NOMO-1 (cell line): ENCODE measurements around the gene NEFH.
A peak's percentile ranks its signal among the peaks of the same experiment; 100 is the strongest.

Source experiments
- DNase-seq, 2 experiments: peaks; one replicate each; lab custom pipeline; 2025; ENCODE audit not compliant: unreplicated experiment in 2 of 2; lab: John Stamatoyannopoulos, UW

NEFH gene

DNA sequence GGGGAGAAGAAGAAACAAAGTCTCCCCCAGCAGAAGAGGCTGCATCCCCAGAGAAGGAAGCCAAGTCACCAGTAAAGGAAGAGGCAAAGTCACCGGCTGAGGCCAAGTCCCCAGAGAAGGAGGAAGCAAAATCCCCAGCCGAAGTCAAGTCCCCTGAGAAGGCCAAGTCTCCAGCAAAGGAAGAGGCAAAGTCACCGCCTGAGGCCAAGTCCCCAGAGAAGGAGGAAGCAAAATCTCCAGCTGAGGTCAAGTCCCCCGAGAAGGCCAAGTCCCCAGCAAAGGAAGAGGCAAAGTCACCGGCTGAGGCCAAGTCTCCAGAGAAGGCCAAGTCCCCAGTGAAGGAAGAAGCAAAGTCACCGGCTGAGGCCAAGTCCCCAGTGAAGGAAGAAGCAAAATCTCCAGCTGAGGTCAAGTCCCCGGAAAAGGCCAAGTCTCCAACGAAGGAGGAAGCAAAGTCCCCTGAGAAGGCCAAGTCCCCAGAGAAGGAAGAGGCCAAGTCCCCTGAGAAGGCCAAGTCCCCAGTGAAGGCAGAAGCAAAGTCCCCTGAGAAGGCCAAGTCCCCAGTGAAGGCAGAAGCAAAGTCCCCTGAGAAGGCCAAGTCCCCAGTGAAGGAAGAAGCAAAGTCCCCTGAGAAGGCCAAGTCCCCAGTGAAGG, 9.2 kb downstream of the NEFH start:
- DNase-seq = peak; percentile 24 to 50

- no peak for DNase-seq
These were observed 11.0 kb downstream of the NEFH start for GRCh38 chr22:29491012-29491411.

DNA sequence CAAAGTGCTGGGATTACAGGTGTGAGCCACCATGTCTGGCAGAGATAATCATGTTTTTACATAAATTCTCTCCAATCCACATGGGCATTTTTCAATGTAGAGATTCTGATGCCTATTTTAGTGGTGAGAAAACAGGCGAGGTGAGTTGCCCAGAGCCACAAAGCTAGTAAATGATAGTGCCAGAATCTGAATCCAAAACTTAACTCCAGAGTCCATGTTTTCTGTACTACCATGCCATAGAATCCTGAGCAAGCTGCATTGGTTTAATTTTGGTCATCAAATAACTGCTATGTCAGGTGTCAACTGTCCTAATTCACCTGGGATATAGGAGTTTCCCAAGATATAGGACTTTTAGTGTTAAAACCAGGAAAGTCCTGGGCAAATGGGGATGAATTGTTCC, 13.6 kb downstream of the NEFH start:
- DNase-seq = no peak

- DNase-seq = no peak
These were observed 19.8 kb downstream of the NEFH start for GRCh38 chr22:29499852-29500251.

DNA sequence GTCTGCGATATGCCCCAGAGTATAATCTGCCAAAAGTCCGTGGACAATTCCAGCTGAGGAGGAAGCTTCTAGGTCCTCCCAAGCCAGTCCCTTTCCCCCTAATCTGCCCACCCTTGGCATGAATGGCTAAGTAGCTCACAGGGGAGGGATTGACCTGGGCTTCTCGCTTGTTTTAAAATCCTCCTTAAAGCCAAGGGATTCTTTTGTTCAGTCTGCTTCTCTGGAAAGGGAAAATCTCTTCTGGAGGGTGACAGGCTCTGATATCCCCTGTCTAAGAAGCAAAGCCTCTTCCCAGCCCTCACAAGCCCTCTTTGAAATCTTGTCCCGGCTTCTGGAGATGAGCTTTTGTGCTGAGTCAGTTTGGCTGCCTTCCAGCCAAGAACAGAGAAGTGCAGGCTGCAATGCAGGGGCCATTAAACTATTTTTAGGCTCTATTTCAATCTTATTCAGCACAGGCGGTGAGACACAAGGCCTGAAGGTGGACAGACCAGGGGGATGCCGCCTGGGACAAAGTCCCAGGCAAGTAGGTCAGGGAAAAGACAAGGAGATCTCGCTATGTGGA, 23.9 kb downstream of the NEFH start:
- peak; percentile 43 to 47 for DNase-seq

GRCh38 chr22:29509298-29509697, 29.3 kb downstream of the NEFH start:
- DNase-seq = no peak

GRCh38 chr22:29509815-29510214, 29.8 kb downstream of the NEFH start:
- DNase-seq = no peak

- DNase-seq = no peak
These were observed 30.5 kb downstream of the NEFH start for GRCh38 chr22:29510542-29510941.

DNA sequence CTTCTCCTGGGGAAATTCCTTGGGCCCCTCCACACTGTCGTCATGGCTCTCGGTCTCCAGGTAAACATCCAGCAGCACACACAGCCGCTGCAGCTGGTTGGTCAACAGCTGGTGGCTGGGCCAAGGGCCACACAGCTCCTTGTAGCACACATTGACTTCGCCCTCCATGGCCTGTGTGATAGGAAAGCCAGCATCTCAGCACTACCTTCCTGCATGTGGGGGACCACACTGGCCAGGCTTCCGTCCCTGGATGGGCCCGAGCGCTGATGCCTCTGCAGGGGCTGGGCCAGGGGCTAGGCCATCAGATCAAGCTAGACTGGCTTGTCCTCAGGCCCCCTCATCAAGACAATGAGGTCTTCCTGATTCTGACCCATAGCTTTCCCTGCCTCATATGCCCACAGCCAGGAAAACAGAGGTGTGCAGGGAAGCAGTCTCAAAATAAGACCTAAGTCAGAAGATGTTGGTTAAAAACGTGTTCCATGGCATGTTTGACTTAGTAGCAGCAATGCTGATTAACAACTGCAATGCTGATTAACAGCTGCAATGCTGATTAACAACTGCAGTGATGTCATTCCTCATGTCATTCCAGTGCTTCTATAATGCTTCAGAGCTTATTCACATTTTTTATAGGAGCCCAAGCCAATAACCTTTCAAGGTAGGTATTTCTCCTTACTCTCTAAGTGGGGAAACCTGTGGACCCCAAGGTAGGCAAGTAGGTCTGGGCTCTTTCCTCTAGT, 31.3 kb downstream of the NEFH start:
- no peak for DNase-seq

GRCh38 chr22:29512031-29512430, 32.0 kb downstream of the NEFH start:
- DNase-seq = no peak

GRCh38 chr22:29517215-29517908, 37.3 kb downstream of the NEFH start:
- no peak for DNase-seq

DNA sequence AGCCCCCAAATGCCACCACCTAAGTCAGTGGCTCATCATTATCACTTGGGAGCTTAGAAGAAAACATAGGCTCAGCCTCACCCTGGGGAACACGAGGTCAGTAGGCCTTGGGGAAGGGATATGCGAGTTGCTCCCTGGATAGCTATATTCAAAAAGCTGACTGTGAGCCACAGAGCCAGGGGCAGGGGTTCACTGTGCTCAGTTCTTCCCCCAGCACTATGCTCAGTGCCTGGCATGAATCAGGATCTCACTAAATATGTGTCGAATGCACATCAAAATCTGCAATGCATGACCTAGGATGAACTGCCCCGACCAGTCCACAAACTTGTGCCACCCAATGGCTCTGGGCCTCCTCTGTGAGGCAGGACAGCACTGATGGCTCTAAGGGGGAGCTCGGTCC, 38.4 kb downstream of the NEFH start:
- no peak for DNase-seq

DNA sequence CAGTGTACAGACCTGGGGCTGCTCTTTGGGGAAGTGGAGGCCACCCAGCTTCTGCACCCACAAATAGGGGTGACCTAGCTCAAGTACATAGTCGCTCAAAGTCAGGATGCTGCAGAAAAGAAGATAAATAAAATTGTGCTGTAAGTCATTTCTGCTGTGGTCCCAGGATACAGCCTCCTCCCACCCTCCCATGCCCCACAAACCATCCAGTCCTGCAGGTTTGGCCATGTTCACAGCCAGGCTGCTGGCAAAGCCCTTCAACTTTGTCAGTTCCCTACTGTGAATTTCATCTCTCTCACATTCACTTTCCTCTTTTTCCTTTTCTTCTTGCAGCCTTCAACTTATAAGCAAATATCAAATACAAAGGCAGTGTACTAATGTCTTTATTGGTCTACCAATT, 40.0 kb downstream of the NEFH start:
- DNase-seq = no peak

DNA sequence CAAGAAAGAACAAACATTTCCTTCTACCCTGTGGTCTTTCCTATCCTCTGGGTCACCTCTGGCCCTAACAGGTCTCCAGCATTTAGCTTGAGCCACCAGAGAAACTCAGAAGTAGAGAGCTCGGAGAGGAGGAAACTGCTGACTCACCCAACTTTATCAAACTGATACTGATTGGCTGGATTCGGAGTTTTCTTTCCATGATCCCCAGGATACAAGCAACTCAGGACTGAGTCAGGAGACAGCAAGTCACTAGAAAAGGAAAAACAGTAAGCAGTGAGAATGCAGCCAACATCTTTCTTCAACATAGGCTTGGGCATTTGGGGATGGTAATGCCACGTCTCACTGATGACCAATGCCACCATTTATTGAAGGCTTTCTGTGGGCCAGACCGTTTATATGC, 40.8 kb downstream of the NEFH start:
- DNase-seq = no peak

DNA sequence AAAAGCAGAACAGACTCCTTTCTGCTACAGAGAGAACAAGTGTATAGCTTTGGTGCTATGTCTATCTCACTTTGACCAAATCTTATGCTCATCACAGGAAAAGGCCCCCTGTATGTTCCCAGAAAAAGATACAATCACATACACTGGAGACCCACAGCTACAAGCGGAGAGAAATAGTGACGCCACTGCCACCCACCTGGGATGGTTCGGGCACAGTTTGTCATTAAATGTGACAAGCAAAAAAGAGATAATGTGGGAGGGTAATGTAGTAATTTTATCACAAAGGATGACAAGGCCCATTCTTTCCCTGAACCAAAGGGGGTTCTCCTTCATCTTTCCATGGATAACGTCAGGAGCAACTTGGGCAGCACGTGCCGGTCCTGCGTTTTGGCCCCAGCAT, 41.5 kb downstream of the NEFH start:
- DNase-seq = no peak

DNA sequence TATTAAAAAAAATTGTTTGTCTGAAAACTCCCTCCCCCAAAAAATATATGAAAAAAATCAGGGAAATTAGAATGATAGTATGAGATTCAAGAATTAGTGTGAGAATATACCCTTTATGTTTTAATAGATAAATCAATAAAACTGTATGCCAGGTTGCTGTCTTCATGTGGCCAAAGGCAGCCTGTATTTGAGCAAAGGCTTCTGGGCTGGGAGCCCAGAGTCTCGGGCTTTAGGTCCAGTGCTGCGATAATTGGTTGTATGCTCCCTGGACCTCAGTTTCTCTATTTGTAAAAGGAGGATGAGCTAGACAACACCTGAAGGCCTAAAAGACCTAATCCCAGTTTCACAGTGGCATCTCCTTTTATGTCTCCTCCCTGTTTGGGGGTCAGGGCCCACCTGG, 43.7 kb downstream of the NEFH start:
- no peak for DNase-seq

DNA sequence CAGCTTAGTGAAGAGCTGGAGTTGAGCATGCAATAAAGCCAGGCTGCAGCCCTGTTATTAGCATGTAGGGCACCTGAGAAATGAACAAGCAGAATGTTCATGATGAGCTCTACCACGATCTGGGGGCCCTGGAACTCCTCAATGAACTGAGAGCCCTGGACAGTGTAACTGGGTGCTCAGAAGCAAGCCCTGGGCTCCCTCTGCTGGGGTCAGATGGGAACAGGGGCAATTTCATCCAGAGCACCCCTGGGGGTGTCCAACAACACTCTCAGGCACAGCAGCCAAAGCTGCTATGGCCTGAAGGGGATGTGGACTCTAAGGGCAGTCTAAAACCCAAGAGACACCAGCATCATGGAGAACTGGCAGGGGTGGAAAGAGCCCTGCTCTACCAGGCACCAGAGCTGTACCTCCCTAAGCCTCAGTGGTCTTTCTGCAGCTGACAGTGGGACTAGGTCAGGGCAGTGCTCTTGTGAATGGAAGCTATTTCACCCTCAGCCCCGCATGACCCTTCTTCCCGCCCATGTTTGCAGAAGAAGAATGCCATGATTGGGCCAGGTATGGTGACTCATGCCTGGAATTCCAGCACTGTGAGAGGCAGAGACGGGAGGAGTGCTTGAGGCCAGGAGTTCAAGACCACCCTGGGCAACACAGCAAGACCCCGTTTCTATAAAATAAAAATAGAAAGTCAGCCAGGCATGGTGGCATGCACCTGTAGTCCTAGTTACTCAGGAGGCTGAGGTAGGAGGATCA, 44.6 kb downstream of the NEFH start:
- DNase-seq = peak in 1 of 2 experiments; percentile 1

GRCh38 chr22:29528144-29528543, 48.1 kb downstream of the NEFH start:
- DNase-seq = no peak

GRCh38 chr22:29530716-29531115, 50.7 kb downstream of the NEFH start:
- no peak for DNase-seq

DNA sequence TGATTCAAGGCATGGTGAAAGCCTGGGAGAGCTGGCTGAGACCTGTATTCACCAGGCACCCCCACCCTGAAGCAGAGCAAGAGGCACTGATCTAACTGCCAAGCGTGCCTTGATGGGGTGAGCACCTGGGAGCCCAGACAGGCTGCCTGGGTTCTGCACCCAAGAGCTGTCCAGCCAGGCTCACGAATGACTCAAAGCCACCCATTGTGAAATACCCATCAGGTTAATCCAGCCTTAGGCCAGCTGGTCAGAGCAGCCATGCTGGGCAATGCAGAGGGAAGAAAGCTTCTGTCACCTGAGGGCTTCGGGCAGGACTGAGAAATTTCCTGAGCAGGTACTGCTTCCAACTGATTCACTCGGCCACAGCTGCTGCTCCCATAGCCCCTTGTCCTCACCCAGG, 51.4 kb downstream of the NEFH start:
- DNase-seq = no peak

GRCh38 chr22:29536411-29536810, 56.4 kb downstream of the NEFH start:
- no peak for DNase-seq
